HepG2 (cell line): ENCODE results near the gene EDC3. TPM values are rescaled to one million over a fixed set of nuclear protein-coding genes. Genes with fewer than 3 reads are reported as not detected.
A peak's percentile ranks its signal among the peaks of the same experiment; 100 is the strongest.

Experiments
- ATF5 ChIP-seq: sonication (generic); formaldehyde crosslinking; IDR thresholded peaks from 2 replicates; pipeline ENCODE4 v1.4.0; 2020; ENCODE audit warnings: mild to moderate bottlenecking, low read depth, missing genetic modification reagents
- GTF3A ChIP-seq: sonication (generic); formaldehyde crosslinking; conservative IDR thresholded peaks from 2 replicates; pipeline ENCODE4 v1.4.0; 2020; ENCODE audit warnings: mild to moderate bottlenecking, missing genetic modification reagents
- HDAC6 ChIP-seq: fragments of 200-600 bp; sonication (generic); IDR thresholded peaks from 2 replicates; pipeline ENCODE4 v1.7.0; 2017; ENCODE audit warnings: mild to moderate bottlenecking, antibody characterized with exemption, low read length, low read depth
- HNRNPH1 ChIP-seq: fragments of 200-400 bp; formaldehyde crosslinking; optimal IDR thresholded peaks from 2 replicates; pipeline ENCODE3; 2017; ENCODE audit warnings: mild to moderate bottlenecking, low read depth, low read length
- JUN ChIP-seq: sonication (generic); formaldehyde crosslinking; IDR thresholded peaks from 2 replicates; pipeline ENCODE4 v1.4.0; 2020; ENCODE audit warnings: mild to moderate bottlenecking, missing genetic modification reagents
- KLF11 ChIP-seq: IDR thresholded peaks from 2 replicates; pipeline ENCODE4 v1.6.1; 2016; ENCODE audit warnings: missing compliant biosample characterization
- KLF16 ChIP-seq, 2 experiments: sonication (generic) in 1 of 2; formaldehyde crosslinking in 1 of 2; IDR thresholded peaks; 2 replicates each; pipeline versions ENCODE4 v1.6.1 to v1.8.0; 2016 to 2023; ENCODE audit warnings: missing genetic modification reagents in 2 of 2, missing compliant biosample characterization in 1 of 2
- NFIB ChIP-seq: sonication (generic); formaldehyde crosslinking; IDR thresholded peaks from 2 replicates; pipeline ENCODE4 v1.9.0; 2021; ENCODE audit warnings: missing genetic modification reagents, mild to moderate bottlenecking, borderline replicate concordance
- PRPF4 ChIP-seq: fragments of 200-400 bp; formaldehyde crosslinking; IDR thresholded peaks from 2 replicates; pipeline ENCODE4 v1.6.1; 2016; ENCODE audit warnings: low read length, low read depth; ENCODE audit not compliant: poor library complexity, severe bottlenecking
- RBFOX2 ChIP-seq: fragments of 200-400 bp; formaldehyde crosslinking; IDR thresholded peaks from 2 replicates; pipeline ENCODE4 v1.6.1; 2017; ENCODE audit warnings: low read depth, mild to moderate bottlenecking, low read length
- SIX4 ChIP-seq: sonication (generic); formaldehyde crosslinking; IDR thresholded peaks from 2 replicates; pipeline ENCODE4 v1.4.0; 2020; ENCODE audit warnings: missing genetic modification reagents
- SNAPC4 ChIP-seq: sonication (generic); formaldehyde crosslinking; IDR thresholded peaks from 2 replicates; pipeline ENCODE4 v1.4.0; 2020; ENCODE audit warnings: mild to moderate bottlenecking, missing genetic modification reagents
- SNAPC5 ChIP-seq: sonication (generic); formaldehyde crosslinking; IDR thresholded peaks from 2 replicates; pipeline ENCODE4 v1.8.1; 2023; ENCODE audit warnings: mild to moderate bottlenecking, missing genetic modification reagents, borderline replicate concordance
- USF2 ChIP-seq, 2 experiments: sonication (generic) in 1 of 2; formaldehyde crosslinking in 1 of 2; IDR thresholded peaks; 2 replicates each; pipeline versions ENCODE4 v1.5.1 to v1.6.1; 2011 to 2020; ENCODE audit warnings: borderline replicate concordance in 1 of 2, low read depth in 1 of 2, low read length in 1 of 2, mild to moderate bottlenecking in 1 of 2, missing genetic modification reagents in 1 of 2, moderate library complexity in 1 of 2
- ZKSCAN1 ChIP-seq: fragments of 150-350 bp; IDR thresholded peaks from 2 replicates; pipeline ENCODE4 v1.6.1; 2014; ENCODE audit warnings: low read length
- ZNF33A ChIP-seq: sonication (generic); formaldehyde crosslinking; IDR thresholded peaks from 2 replicates; pipeline ENCODE4 v1.5.1; 2020; ENCODE audit warnings: missing genetic modification reagents, mild to moderate bottlenecking, moderate library complexity, borderline replicate concordance
- polyA plus RNA-seq, 8 experiments: library from polyadenylated mRNA; depleted of rRNA in 3 of 8; stranded (reverse) in 7 of 8; unstranded in 1 of 8; fragments of >200 nt; fragmentation: Illumina TruSeq in 4 of 8; extraction: Trizol in 4 of 8; gene quantifications; 2 replicates each; pipeline versions ENCODE4 v1.2.1 to v1.2.3, GENCODE V29; 2011 to 2016; ENCODE audit warnings: low read depth in 4 of 8, missing spikeins in 1 of 8, mixed read lengths in 1 of 8; ENCODE audit not compliant: insufficient read depth in 1 of 8
- total RNA-seq, 5 experiments: library from RNA; depleted of rRNA; stranded (reverse); fragments of >200 nt; fragmentation: Illumina TruSeq; extraction: Trizol; gene quantifications; 2 replicates each; pipeline ENCODE4 v1.2.3, GENCODE V29; 2016; ENCODE audit warnings: low read depth in 1 of 5
- TF ChIP-seq, protein P1 (sequence below): sonication (generic); formaldehyde crosslinking; IDR thresholded peaks from 2 replicates; pipeline ENCODE4 v1.4.0; 2020; ENCODE audit warnings: missing genetic modification reagents
- TF ChIP-seq, protein P2 (sequence below): sonication (generic); formaldehyde crosslinking; IDR thresholded peaks from 2 replicates; pipeline ENCODE4 v1.8.0; 2022; ENCODE audit warnings: missing genetic modification reagents, mild to moderate bottlenecking, inconsistent platforms, borderline replicate concordance

The EDC3 gene
- total and polyA plus RNA-seq, 2 of the 13 experiments (the other 11 are each of a cell fraction or from before 2014, with no cell fraction given) = 17.4 to 32.0 TPM

DNA sequence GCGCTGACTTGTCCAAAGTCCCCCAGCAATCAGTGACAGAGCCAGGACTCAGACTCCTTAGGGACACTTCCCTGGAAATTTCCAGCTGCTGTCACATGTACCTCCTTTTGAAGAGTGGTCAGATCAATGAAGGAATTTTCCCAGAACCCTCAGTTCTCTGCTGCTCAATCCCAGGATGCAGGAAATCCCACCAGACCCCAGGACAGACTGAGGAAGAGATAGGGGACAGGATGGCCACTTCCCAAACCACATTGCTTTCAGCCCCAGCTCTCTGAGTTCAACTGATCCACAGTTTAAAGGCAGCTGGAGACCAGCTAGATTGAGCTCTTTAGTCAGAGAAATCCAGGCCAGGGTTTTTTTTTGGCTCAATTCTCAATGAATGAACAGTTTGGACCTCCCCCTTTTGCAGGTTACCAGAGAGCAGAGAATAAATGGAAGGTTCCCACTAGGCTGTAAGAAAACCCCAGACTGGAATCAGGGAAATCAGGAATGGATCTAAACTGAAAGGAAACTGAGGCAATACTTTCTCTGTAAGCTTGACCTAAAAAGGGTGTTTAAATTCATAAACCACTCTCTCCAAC lies 28.0 kb upstream of the EDC3 start (continued):
- TF ChIP-seq, protein P1, sequence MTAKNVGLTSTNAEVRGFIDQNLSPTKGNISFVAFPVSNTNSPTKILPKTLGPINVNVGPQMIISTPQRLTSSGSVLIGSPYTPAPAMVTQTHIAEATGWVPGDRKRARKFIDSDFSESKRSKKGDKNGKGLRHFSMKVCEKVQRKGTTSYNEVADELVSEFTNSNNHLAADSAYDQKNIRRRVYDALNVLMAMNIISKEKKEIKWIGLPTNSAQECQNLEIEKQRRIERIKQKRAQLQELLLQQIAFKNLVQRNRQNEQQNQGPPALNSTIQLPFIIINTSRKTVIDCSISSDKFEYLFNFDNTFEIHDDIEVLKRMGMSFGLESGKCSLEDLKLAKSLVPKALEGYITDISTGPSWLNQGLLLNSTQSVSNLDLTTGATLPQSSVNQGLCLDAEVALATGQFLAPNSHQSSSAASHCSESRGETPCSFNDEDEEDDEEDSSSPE (CRISPR knock-in tag) = peak; percentile 33; the same call in 1 of the 2 replicates
- TF ChIP-seq, protein P2, sequence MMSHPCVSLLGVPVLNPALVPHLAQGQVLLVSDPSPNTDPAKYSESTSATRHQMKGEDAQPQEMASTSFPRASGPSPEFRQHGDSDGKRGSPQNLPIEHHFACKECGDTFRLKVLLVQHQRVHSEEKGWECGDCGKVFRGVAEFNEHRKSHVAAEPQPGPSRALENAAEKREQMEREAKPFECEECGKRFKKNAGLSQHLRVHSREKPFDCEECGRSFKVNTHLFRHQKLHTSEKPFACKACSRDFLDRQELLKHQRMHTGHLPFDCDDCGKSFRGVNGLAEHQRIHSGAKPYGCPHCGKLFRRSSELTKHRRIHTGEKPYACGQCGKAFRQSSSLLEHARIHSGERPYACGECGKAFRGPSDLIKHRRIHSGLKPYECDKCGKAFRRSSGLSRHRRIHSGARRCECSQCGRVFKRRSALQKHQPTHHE (CRISPR knock-in tag) = no peak
- TF ChIP-seq SIX4 (CRISPR knock-in tag) = no peak
- no peak for TF ChIP-seq NFIB (CRISPR knock-in tag)
- TF ChIP-seq HNRNPH1 = no peak
- no peak for TF ChIP-seq SNAPC5 (CRISPR knock-in tag)
- 0 out of 2 replicates have a peak, but pooled peaks have one; percentile 22 for TF ChIP-seq ATF5 (CRISPR knock-in tag)
- no peak for TF ChIP-seq GTF3A (CRISPR knock-in tag)
- no peak for TF ChIP-seq JUN
- no peak for TF ChIP-seq USF2 (IDR thresholded peaks at IDR 0.05; ENCODE audit: low read depth, low read length)
- no peak for TF ChIP-seq USF2 (CRISPR knock-in tag; IDR thresholded peaks at IDR 0.05; ENCODE audit: borderline replicate concordance)
- TF ChIP-seq SNAPC4 (CRISPR knock-in tag) = no peak
- no peak for TF ChIP-seq HDAC6
- TF ChIP-seq ZKSCAN1 = no peak
- TF ChIP-seq PRPF4 = no peak
- TF ChIP-seq KLF16 (CRISPR knock-in tag; IDR thresholded peaks at IDR 0.05) = no peak
- no peak for TF ChIP-seq RBFOX2
- TF ChIP-seq ZNF33A (CRISPR knock-in tag) = 0 out of 2 replicates have a peak, but pooled peaks have one; percentile 40
- no peak for TF ChIP-seq KLF11 (CRISPR knock-in tag)
